ENCODE results near the gene IFT81.

DNA sequence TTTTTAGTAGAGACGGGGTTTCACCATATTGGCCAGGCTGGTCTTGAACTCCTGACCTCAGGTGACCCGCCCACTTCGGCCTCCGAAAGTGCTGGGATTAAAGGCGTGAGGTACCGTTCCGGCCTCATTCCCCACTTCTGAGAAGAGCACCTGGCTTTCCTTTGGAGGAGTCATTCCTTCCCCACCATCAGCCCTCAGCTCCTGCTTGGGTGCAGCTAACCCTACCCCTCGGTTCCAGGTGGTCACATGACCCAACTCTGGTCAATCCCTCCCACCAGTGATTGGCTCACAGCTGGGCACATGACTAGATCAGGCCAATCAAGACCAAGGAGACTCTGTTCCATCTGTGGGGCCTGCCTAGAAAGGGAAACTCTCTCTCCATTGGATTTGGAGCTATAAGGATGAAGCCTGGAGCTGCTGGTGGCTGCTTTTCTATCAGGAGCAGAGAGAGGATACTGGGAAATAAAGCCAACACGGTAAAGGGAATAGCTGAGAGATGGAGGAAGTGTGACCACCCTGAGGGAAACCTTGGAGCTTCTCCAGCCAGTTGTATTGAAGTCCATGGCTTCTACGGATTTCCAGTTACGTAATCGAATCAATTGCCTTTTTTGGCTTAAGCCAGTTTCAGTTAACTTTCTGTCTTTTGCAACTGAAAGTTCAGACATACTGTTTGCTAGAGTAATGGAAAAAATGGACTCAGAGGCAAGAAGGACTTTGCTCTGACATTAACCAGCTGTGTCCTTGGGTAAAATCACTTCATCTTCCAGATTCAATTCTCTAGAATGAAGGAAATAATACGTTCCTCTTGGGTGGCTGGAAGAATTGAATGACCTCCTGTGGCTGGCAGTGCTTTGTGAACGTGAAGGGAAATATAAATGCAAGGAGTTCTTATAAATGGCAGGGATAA lies 19.7 kb upstream of the IFT81 start:
- TF ChIP-seq ZNF219 (CRISPR knock-in tag; IDR thresholded peaks at IDR 0.05; ENCODE audit: borderline replicate concordance) (no peak), TCF7 (CRISPR knock-in tag; IDR thresholded peaks at IDR 0.05; ENCODE audit: low read depth) (no peak), MAX (CRISPR knock-in tag; IDR thresholded peaks at IDR 0.05) (no peak), CDX4 (CRISPR knock-in tag; IDR thresholded peaks at IDR 0.05; ENCODE audit: borderline replicate concordance) (no peak), SP1 (CRISPR knock-in tag; conservative IDR thresholded peaks at IDR 0.05) (no peak), ZBTB21 (CRISPR knock-in tag; IDR thresholded peaks at IDR 0.05; ENCODE audit: borderline replicate concordance) (no peak), JUN (CRISPR knock-in tag; IDR thresholded peaks at IDR 0.05) (no peak), ELF4 (CRISPR knock-in tag; IDR thresholded peaks at IDR 0.05; ENCODE audit: low read depth) (no peak)
- TF ChIP-seq, protein P1, sequence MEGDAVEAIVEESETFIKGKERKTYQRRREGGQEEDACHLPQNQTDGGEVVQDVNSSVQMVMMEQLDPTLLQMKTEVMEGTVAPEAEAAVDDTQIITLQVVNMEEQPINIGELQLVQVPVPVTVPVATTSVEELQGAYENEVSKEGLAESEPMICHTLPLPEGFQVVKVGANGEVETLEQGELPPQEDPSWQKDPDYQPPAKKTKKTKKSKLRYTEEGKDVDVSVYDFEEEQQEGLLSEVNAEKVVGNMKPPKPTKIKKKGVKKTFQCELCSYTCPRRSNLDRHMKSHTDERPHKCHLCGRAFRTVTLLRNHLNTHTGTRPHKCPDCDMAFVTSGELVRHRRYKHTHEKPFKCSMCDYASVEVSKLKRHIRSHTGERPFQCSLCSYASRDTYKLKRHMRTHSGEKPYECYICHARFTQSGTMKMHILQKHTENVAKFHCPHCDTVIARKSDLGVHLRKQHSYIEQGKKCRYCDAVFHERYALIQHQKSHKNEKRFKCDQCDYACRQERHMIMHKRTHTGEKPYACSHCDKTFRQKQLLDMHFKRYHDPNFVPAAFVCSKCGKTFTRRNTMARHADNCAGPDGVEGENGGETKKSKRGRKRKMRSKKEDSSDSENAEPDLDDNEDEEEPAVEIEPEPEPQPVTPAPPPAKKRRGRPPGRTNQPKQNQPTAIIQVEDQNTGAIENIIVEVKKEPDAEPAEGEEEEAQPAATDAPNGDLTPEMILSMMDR (IDR thresholded peaks at IDR 0.05), result no peak
- TF ChIP-seq, protein P2, sequence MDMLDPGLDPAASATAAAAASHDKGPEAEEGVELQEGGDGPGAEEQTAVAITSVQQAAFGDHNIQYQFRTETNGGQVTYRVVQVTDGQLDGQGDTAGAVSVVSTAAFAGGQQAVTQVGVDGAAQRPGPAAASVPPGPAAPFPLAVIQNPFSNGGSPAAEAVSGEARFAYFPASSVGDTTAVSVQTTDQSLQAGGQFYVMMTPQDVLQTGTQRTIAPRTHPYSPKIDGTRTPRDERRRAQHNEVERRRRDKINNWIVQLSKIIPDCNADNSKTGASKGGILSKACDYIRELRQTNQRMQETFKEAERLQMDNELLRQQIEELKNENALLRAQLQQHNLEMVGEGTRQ (CRISPR knock-in tag; IDR thresholded peaks at IDR 0.05), result peak; percentile 86
